Measurements from ENCODE around the gene PNPLA8. TPM values are rescaled to one million over a fixed set of nuclear protein-coding genes. Genes with fewer than 3 reads are reported as not detected.

Gene PNPLA8
- total RNA-seq, 2 donors from 2014 or later = 14.1 to 28.8 TPM

GRCh38 chr7:108497082-108497725 is 28.7 kb downstream of the PNPLA8 start:
- Histone ChIP-seq H3K9me3 (no peaks in the 10 kb centered on the region), H3K36me3 (no peaks in the 10 kb centered on the region), H3K4me3 (no peak overlapping the region), H3K27ac (no peak overlapping the region), H3K9ac (ENCODE audit: low read depth in 2 of 2, low read length in 2 of 2) (no peak overlapping the region), H3K27me3 (no peaks in the 10 kb centered on the region), H3K4me1 (no peaks in the 10 kb centered on the region)
- DNase-seq = peak; percentile 32
- intact Hi-C loops (cut with DNase I) = loop anchor here (5.0 kb wide), 1 partner anchor 315 kb away; no protein-coding TSS in a partner anchor
- TF ChIP-seq, protein P1, sequence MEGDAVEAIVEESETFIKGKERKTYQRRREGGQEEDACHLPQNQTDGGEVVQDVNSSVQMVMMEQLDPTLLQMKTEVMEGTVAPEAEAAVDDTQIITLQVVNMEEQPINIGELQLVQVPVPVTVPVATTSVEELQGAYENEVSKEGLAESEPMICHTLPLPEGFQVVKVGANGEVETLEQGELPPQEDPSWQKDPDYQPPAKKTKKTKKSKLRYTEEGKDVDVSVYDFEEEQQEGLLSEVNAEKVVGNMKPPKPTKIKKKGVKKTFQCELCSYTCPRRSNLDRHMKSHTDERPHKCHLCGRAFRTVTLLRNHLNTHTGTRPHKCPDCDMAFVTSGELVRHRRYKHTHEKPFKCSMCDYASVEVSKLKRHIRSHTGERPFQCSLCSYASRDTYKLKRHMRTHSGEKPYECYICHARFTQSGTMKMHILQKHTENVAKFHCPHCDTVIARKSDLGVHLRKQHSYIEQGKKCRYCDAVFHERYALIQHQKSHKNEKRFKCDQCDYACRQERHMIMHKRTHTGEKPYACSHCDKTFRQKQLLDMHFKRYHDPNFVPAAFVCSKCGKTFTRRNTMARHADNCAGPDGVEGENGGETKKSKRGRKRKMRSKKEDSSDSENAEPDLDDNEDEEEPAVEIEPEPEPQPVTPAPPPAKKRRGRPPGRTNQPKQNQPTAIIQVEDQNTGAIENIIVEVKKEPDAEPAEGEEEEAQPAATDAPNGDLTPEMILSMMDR (IDR thresholded peaks at IDR 0.05) = peak; percentile 75

GRCh38 chr7:108492742-108493141 is 33.2 kb downstream of the PNPLA8 start:
- no peaks in the 10 kb centered on the region for H3K9me3 ChIP-seq
- H3K27ac ChIP-seq = no peak overlapping the region
- H3K36me3 ChIP-seq = no peaks in the 10 kb centered on the region
- no peak overlapping the region for H3K9ac ChIP-seq (ENCODE audit: low read depth in 2 of 2, low read length in 2 of 2)
- H3K4me1 ChIP-seq = no peaks in the 10 kb centered on the region
- no peak overlapping the region for H3K4me3 ChIP-seq
- DNase-seq = no peak
- TF ChIP-seq, protein P1 (IDR thresholded peaks at IDR 0.05) = no peak
- H3K27me3 ChIP-seq = no peaks in the 10 kb centered on the region
- intact Hi-C loops (cut with DNase I) = no loop called here

GRCh38 chr7:108488768-108489538 is 37.0 kb downstream of the PNPLA8 start:
- intact Hi-C loops (cut with DNase I) = no loop called here
- no peak overlapping the region for H3K27ac ChIP-seq
- no peaks in the 10 kb centered on the region for H3K36me3 ChIP-seq

GRCh38 chr7:108487646-108488045 is 38.3 kb downstream of the PNPLA8 start:
- no peak overlapping the region for H3K9ac ChIP-seq (ENCODE audit: low read depth in 2 of 2, low read length in 2 of 2)
- H3K4me3 ChIP-seq = no peak overlapping the region
- no peaks in the 10 kb centered on the region for H3K4me1 ChIP-seq
- no peaks in the 10 kb centered on the region for H3K27me3 ChIP-seq
- DNase-seq = no peak
- TF ChIP-seq, protein P1 (IDR thresholded peaks at IDR 0.05) = no peak
- H3K9me3 ChIP-seq = no peaks in the 10 kb centered on the region
- intact Hi-C loops (cut with DNase I) = no loop called here
- H3K36me3 ChIP-seq = no peaks in the 10 kb centered on the region
- no peak overlapping the region for H3K27ac ChIP-seq

More at GRCh38 chr7:108488768-108489538, 37.0 kb downstream of the PNPLA8 start:
- Histone ChIP-seq H3K9ac (ENCODE audit: low read depth in 2 of 2, low read length in 2 of 2) (no peak overlapping the region), H3K9me3 (no peaks in the 10 kb centered on the region), H3K4me3 (no peak overlapping the region), H3K27me3 (no peaks in the 10 kb centered on the region), H3K4me1 (no peaks in the 10 kb centered on the region)
- DNase-seq = no peak
- TF ChIP-seq, protein P1 (IDR thresholded peaks at IDR 0.05) = no peak

DNA sequence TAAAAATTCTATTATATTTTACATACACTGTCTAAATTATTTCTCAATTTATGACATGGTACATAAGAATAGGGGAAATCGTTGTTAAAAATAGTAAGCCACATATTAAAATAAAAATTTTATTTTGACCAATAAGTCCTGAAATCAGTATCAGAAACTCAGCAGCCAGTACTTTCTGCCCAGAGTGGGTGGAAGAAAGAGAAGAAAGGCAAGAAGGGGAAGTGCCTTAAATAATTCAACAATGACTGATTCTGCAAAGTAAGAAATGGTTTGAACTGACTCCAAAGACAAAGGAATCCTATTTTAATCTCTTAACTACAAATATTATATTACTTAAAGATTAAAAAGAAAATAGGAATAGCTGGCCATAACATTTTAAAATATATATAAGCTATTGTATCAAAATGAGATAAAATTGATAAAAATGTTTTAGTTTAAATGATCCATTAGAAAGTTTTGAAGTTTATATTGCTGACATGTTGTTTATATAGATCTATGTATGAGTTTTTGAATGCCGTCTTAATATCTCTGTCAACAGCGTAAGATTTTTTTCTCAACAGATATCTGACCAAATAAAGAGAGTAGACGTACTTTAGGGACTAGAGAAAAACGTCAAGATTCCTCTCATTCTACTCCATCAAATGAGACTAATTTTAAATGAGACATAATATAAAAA is 39.5 kb downstream of the PNPLA8 start:
- Histone ChIP-seq H3K27ac (no peak overlapping the region), H3K27me3 (no peaks in the 10 kb centered on the region), H3K36me3 (no peaks in the 10 kb centered on the region), H3K9me3 (no peaks in the 10 kb centered on the region), H3K4me1 (no peaks in the 10 kb centered on the region), H3K4me3 (no peak overlapping the region), H3K9ac (ENCODE audit: low read depth in 2 of 2, low read length in 2 of 2) (no peak overlapping the region)
- TF ChIP-seq, protein P1 (IDR thresholded peaks at IDR 0.05) = no peak
- intact Hi-C loops (cut with DNase I) = no loop called here
- DNase-seq = no peak

Measured in colonic mucosa (tissue), 4 donors.